Measurements from ENCODE around the gene SCYL1.
"Not testable (repeated sequence)": the region's sequence is repeated elsewhere in the genome, so short reads cannot be mapped to it uniquely, and the experiment has no call there.

SCYL1 gene

GRCh38 chr11:65554842-65555430 lies 30.1 kb downstream of the SCYL1 start:
- no peak for DNase-seq

- DNase-seq, result peak; percentile 85
Observed at GRCh38 chr11:65555693-65556231, 30.9 kb downstream of the SCYL1 start.

DNA sequence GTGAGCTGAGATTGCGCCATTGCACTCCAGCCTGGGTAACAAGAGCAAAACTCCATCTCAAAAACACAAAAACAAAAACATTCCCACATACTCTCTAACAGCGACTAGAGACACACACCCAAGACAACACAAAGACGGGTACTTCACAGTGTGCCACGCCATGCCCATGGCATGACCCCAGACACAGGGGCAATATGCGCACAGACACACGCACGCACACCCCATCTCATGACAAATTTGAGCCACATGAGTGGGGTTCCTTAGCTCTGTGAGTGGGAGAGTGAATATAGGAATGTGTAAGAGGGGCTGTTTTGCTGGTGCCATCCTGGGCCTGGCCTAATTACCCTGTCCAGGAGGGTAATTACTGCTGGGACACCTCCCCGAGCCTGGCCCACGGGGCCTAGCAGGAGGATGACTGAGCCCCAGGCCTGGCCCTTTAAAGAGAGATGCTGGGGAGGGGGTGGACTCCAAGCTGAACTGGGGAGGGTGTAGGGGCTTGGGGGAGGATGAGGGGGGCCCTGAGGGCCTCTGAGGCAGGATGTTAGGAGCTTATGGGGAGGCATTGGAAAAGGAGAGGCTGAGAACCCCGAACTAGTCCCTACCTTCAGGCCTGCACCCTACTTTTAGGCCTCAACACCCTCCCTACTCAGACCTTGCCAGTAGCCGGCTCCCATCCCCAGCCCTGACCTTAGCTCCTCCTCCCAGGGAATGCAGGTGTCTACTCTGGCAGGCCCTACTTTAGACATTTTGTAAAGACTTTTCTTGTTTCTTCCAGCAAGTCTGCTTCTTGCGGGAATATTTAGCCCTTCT lies 31.8 kb downstream of the SCYL1 start:
- no peak for DNase-seq

DNA sequence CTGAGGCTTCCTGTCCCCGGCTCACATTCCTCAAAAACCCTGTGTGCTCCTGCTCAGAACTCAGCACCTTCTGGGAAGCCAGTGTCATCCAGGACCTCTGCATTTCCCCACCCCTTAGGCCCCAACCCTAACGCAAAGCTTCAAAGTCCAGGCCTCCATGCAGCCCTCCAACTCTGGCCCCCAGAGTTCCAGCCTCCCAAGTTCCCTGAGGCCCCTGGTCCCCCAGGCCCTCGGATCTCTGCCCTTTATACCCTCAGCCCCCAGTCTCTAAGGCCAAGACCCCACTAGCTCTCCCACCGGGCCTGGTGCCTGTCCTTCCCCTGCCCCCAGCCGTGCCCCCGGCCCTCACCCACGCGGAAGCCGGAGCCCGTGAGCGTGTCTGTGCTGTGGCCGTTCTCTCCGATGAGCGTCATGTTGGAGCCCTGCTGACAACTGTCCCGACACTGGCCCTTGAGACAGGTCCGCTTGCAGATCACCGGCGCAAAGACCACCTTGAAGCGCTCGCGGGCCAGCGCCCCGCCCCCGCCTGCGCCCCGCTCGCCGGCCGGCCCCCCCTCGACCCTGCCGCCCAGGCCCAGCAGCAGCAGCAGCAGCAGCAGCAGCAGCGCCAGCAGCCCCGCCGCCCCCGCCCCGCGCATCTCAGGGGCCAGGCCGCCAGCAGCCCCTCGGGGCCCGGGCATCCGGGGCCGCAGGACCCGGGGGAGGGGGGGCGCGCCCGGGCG lies 32.6 kb downstream of the SCYL1 start:
- no peak for DNase-seq

DNA sequence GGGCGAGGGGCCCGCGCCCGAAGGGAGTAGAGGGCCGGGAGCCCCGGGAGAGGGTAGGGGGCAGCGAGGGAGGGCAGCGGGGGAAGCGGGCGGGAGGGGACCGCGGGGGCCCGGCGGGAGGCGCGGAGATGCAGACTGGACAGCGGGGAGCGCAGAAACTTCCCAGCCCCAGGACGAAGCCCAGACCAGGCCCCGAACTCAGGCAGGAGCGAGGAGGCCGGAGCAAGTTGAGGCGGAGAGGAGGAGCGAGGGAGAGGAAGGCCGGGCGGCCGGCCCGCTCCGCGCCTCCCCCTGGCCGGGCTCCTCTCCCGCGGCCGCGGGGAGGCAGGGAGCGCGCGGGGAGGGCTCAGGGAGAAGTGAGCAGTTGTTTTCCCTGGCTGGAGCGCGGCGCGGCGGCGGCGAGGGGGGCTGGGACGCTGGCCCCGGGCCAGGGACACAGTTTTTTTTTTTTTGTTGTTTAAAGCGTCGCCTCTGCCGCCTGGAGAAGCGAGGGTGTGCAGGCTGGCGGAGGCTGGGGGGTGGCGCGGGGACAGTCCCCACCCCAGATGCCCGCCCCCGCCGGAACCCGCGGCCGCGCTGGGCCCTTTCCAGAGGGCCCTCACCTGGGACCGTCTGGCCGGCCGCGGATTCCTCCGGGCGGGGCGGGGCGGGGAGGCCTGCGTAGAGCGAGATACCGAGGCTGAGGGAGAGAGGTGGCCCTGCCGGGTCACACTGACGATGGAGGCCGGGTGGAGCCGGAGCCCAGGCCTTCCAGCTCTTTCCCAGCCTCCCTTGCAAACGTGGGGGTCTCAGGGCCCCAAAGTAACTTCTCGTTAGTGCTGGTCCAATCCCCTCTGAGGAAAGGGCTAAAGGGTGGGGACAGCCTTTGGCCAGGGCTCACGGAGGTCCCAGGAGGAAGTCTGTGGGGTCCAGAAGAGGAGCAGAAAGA lies 33.4 kb downstream of the SCYL1 start, which contains the start of gene LTBP3:
Gene LTBP3, minus strand, starts transcription at position 358 of the 928 bp plus-strand sequence. CDS start 400 bp downstream, outside the sequence.
- DNase-seq, result peak; percentile 91

DNA sequence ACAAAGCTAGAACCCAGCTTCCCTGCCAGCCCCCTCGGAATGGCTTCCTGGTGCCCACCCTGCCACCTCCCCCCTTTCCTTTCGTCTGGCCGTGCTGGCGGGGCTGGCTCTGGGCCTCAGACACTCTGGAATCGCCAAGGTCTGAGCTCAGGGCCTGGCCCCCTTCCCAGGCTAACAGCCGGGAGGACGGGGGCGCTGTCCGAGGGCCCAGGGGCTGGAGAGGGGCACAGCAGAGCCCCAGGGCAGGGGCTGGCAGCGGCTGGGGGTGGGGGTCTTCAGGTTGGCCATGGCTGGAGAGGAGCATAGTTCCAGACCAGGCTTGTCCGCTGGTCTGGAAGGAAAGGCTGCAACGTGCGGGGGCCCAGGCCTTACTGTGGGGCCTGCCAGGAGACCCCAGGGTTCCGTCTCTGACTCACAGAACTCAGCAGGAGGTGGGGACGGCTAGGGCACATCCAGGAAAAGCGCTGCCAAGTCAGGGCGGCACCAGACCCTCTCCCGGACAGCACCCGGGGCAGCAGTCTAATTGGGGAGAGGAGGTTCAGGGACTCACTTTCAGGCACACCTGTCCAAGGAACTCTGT lies 34.1 kb downstream of the SCYL1 start:
- peak; percentile 71 for DNase-seq

GRCh38 chr11:65559535-65559934 lies 34.7 kb downstream of the SCYL1 start:
- no peak for DNase-seq

DNA sequence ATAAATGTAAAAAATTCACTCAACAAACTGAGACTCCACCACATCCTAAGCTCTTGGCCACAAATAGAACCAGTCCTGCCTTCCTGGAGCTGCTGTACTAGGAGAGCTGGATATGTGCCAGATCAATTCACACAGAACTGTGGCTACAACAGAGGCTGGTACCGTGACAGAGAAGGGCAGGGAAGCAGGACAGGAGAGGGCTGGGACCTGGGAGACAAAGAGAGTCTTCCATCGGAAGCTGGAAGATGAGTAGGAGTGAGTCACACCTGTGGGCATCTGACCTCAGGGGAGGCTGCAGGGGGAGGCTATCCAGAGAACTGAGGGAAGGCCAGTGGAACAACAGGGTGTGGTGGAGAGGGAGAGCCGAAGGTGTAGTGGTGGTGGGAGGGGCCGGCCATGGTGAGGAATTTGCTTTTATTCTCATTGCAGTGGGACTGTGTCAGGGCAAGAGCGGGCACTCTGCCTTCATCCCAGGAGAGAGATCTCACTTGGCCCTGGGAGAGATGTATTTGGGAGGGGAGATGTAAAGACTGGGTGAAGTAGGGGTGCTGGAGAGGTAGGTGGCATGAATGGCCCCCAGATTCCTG lies 35.2 kb downstream of the SCYL1 start:
- peak; percentile 59 for DNase-seq

DNA sequence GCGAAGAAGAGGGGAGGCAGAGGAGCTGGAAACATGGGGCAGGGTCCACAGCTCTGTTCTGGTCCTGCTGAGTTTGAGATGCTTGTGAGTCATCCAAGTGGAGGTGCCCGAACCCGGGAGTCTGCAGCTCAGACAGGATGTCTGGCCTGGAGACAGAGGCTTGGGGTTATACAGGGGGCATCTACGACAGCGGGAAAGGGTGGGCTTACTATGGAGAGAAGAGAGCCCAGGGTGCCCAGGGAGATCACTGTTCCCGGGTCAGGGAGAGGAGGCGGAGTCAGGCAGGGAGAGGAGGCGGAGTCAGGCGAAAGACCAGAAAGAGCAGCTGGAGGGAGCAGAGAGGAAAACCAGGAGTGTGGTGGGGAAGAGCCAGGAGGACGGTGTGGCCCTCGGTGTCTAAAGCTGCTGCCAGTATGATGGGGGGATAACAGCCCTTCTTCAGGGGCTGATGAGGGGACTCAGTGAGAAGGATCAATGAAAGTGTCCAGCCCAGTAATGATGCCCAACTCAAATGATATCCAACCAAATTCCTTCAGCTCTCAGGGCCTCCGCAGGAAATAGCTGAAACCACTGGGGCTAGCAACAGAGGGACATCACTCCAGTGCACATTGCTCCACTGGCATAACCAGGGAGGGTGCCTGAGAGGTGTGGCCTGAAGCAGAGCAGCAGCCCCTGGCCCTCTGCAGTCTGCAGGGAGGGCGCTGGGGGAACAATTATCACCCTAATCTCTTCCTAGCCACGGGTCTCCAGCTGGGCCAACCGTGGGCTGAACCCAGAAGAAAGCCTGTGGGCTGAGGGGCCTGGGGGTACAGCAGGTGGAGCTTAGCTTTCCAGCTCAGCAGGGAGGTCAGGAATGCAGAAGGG lies 35.9 kb downstream of the SCYL1 start:
- DNase-seq, result peak; percentile 74

- DNase-seq, result no peak
Observed at GRCh38 chr11:65562020-65562419, 37.1 kb downstream of the SCYL1 start.

- DNase-seq, result no peak
Observed at GRCh38 chr11:65562788-65563187, 37.9 kb downstream of the SCYL1 start.

GRCh38 chr11:65563601-65564000 lies 38.7 kb downstream of the SCYL1 start:
- no peak for DNase-seq

- not testable (repeated sequence) for DNase-seq
Observed at GRCh38 chr11:65564879-65565559, 40.1 kb downstream of the SCYL1 start.

DNA sequence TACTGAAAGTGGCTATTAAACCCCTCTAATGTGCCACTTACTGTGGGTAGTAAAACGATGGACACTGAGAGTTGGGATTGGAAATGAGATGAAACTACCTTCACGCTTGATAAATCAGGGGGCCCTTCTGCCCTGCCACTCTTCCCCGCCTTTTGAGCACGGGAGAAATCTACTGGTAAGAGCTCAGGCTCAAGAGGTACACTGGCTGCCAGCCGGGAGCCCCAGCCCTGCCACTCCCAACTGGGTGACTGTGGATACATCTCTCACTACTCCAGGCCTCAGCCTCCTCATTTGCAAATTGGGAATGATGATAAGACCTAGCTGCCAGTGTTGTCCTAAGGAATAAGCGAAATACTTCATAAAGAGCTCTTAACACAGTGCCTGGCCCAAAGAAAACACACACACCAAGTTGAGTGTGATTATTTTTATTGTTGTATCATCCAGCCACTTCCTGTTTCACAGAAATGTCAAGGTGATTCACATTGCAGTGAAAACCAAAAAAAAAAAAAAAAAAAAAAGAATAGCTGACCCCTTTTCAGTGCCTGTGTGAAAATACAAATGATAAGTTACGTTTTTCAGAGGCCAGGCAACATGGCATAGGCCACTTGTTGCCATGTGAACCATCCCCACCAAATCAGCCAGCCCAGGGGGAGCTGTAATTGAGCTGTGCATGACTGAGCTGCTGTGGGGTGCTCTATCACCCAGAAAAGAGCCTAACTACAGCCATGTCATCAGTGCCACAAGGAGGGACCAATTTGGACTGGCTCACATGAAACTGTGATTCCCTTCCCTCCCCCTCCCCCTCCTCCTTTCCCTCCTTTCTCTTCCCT lies 41.0 kb downstream of the SCYL1 start:
- no peak for DNase-seq

GRCh38 chr11:65569164-65569972 lies 44.5 kb downstream of the SCYL1 start:
- DNase-seq, result no peak

GRCh38 chr11:65569973-65570918 lies 45.4 kb downstream of the SCYL1 start, which contains the start of gene ZNRD2:
ZNRD2 (plus strand) TSS chr11:65570477; CDS start chr11:65570492, 15 bp downstream.
- peak; percentile 99 for DNase-seq

Measured in fibroblast of skin of scalp (primary cell).